CD4-positive, alpha-beta T cell (primary cell): ENCODE measurements around the gene WWOX. TPM values are rescaled to one million over a fixed set of nuclear protein-coding genes. Genes with fewer than 3 reads are reported as not detected.

Source experiments
- ATAC-seq: fragments of 200-7000 bp; cut with Tn5 transposase; one replicate; pipeline ENCODE4 v1.10.0; 2022; ENCODE audit warnings: mild to moderate bottlenecking; ENCODE audit not compliant: poor library complexity
- CTCF ChIA-PET: fragments of 350-600 bp; sonication (Branson Sonifier 250); formaldehyde crosslinking; loops from one replicate; lab custom pipeline; 2021; ENCODE audit warnings: antibody characterized with exemption, inconsistent platforms; lab: Charles Lee
- POLR2A ChIA-PET: fragments of 350-600 bp; sonication (Branson Sonifier 250); formaldehyde crosslinking; loops from one replicate; lab custom pipeline; 2021; ENCODE audit warnings: antibody characterized with exemption, inconsistent platforms; lab: Charles Lee
- DNase-seq, 14 experiments: peaks; one replicate each; pipeline ENCODE4 v3.0.0-alpha.2; 2013 to 2020; ENCODE audit warnings: mixed read lengths in 2 of 14
- H3K27ac ChIP-seq, 2 donors: one replicate each; pipeline versions ENCODE4 v1.5.1 to v1.7.0; 2013; ENCODE audit warnings: low read length in 2 of 2, low read depth in 1 of 2, mild to moderate bottlenecking in 1 of 2
- H3K27me3 ChIP-seq, 2 experiments: 1 replicate in 1 of 2; 2 replicates in 1 of 2; pipeline versions ENCODE4 v1.6.1 to v1.7.0; 2013; ENCODE audit warnings: low read length in 2 of 2, control low read depth in 1 of 2, mild to moderate bottlenecking in 1 of 2, moderate library complexity in 1 of 2; ENCODE audit not compliant: insufficient read depth in 2 of 2, control insufficient read depth in 1 of 2
- H3K36me3 ChIP-seq: one replicate; pipeline ENCODE4 v1.6.1; 2013; ENCODE audit warnings: low read length, control low read depth; ENCODE audit not compliant: insufficient read depth
- H3K4me1 ChIP-seq: one replicate; pipeline ENCODE4 v1.6.1; 2013; ENCODE audit warnings: low read length, control low read depth; ENCODE audit not compliant: insufficient read depth
- H3K4me3 ChIP-seq: one replicate; pipeline ENCODE4 v1.5.1; 2013; ENCODE audit warnings: mild to moderate bottlenecking, low read length, moderate library complexity
- H3K9me3 ChIP-seq, 2 experiments: 1 replicate in 1 of 2; 2 replicates in 1 of 2; pipeline versions ENCODE4 v1.6.1 to v1.7.0; 2013; ENCODE audit warnings: low read length in 2 of 2, mild to moderate bottlenecking in 2 of 2, control low read depth in 1 of 2, moderate library complexity in 1 of 2; ENCODE audit not compliant: control insufficient read depth in 1 of 2, insufficient read depth in 1 of 2
- H3K27ac Mint-ChIP-seq: one replicate; pipeline ENCODE4 v1.8.0; 2020; ENCODE audit warnings: mixed read lengths
- H3K27me3 Mint-ChIP-seq: one replicate; pipeline ENCODE4 v1.8.0; 2021; ENCODE audit warnings: mixed read lengths
- H3K36me3 Mint-ChIP-seq: one replicate; pipeline ENCODE4 v1.8.0; 2021; ENCODE audit warnings: low read depth, mixed read lengths
- H3K4me1 Mint-ChIP-seq: one replicate; pipeline ENCODE4 v1.8.0; 2021; ENCODE audit warnings: low read depth, mixed read lengths
- H3K4me3 Mint-ChIP-seq: one replicate; pipeline ENCODE4 v1.8.0; 2020; ENCODE audit warnings: mild to moderate bottlenecking, mixed read lengths
- H3K9me3 Mint-ChIP-seq: one replicate; pipeline ENCODE4 v1.8.0; 2020; ENCODE audit warnings: mixed read lengths
- intact Hi-C, 2 experiments: fragments of 100-400 bp; cut with DNase I in 1 of 2; cut with micrococcal nuclease in 1 of 2; formaldehyde crosslinking; loops; one replicate each; pipeline versions ENCODE4 v1.15.1 to v1.9.0; 2023 to 2025; cut with DNase I, micrococcal nuclease
- total RNA-seq, 174 experiments: library from RNA in 2 of 174; stranded (reverse) in 2 of 174; gene quantifications; one replicate each; pipeline ENCODE4 v1.2.3 and lab custom pipeline; 2021 to 2026
- TF ChIP-seq, protein P1 (sequence below): fragments of 200-600 bp; IDR thresholded peaks from one replicate; pipeline ENCODE4 v1.8.0; 2022; ENCODE audit warnings: antibody characterized with exemption, mild to moderate bottlenecking

Gene WWOX
- total RNA-seq, 2 experiments from 2014 or later = 19.3 to 21.7 TPM

GRCh38 chr16:78097548-78097947, 1.9 kb upstream of the WWOX start:
- TF ChIP-seq, protein P1, sequence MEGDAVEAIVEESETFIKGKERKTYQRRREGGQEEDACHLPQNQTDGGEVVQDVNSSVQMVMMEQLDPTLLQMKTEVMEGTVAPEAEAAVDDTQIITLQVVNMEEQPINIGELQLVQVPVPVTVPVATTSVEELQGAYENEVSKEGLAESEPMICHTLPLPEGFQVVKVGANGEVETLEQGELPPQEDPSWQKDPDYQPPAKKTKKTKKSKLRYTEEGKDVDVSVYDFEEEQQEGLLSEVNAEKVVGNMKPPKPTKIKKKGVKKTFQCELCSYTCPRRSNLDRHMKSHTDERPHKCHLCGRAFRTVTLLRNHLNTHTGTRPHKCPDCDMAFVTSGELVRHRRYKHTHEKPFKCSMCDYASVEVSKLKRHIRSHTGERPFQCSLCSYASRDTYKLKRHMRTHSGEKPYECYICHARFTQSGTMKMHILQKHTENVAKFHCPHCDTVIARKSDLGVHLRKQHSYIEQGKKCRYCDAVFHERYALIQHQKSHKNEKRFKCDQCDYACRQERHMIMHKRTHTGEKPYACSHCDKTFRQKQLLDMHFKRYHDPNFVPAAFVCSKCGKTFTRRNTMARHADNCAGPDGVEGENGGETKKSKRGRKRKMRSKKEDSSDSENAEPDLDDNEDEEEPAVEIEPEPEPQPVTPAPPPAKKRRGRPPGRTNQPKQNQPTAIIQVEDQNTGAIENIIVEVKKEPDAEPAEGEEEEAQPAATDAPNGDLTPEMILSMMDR = no peak
- H3K9me3 ChIP-seq = no peaks in the 10 kb centered on the region
- ChIA-PET POLR2A (no interaction called here), CTCF (no interaction called here)
- no peak overlapping the region for H3K27ac Mint-ChIP-seq
- ATAC-seq (no peak), DNase-seq (no peak)
- no peak overlapping the region for H3K27ac ChIP-seq
- peaks cover 28% of the 10 kb centered on the region for H3K4me1 Mint-ChIP-seq
- no peak overlapping the region for H3K4me3 ChIP-seq
- intact Hi-C loops = loop anchor here (5.0 to 10.0 kb wide), 2 partner anchors 883 to 905 kb away; partner anchors contain the start of gene MON1B (in 1 of the 2)
- peaks cover 0 to 6% of the 10 kb centered on the region in 2 experiments for H3K27me3 ChIP-seq
- H3K36me3 ChIP-seq = no peaks in the 10 kb centered on the region
- H3K4me3 Mint-ChIP-seq = no peak overlapping the region
- peaks cover 29% of the 10 kb centered on the region for H3K4me1 ChIP-seq
- no peaks in the 10 kb centered on the region for H3K36me3 Mint-ChIP-seq
- H3K27me3 Mint-ChIP-seq = peaks cover 13% of the 10 kb centered on the region
- H3K9me3 Mint-ChIP-seq = peaks cover 2% of the 10 kb centered on the region

- Mint-ChIP-seq H3K9me3 (peaks cover 2% of the 10 kb centered on the region), H3K27ac (no peak overlapping the region), H3K36me3 (no peaks in the 10 kb centered on the region), H3K27me3 (peaks cover 11% of the 10 kb centered on the region), H3K4me3 (no peak overlapping the region), H3K4me1 (peaks cover 29% of the 10 kb centered on the region)
- H3K4me3 ChIP-seq = no peak overlapping the region
- intact Hi-C loops = loop anchor here (1.0 to 10.0 kb wide), 3 partner anchors 376 to 906 kb away; partner anchors contain the start of genes MON1B (in 1 of the 2) and NUDT7 (in 1 of the 2)
- DNase-seq (no peak), ATAC-seq (no peak)
- POLR2A ChIA-PET = no interaction called here
- H3K4me1 ChIP-seq = peaks cover 29% of the 10 kb centered on the region
- TF ChIP-seq, protein P1 = no peak
- no peak overlapping the region for H3K27ac ChIP-seq
- H3K27me3 ChIP-seq = peaks cover 0 to 5% of the 10 kb centered on the region in 2 experiments
- CTCF ChIA-PET = no interaction called here
- no peaks in the 10 kb centered on the region for H3K9me3 ChIP-seq
- no peaks in the 10 kb centered on the region for H3K36me3 ChIP-seq
These were observed 1.4 kb upstream of the WWOX start for GRCh38 chr16:78098087-78098486.

- POLR2A ChIA-PET = interaction anchor here (0.6 to 1.6 kb wide), 2 partner anchors 94 to 376 kb away, joined by 3 to 4 read pairs; partner anchors contain the start of gene NUDT7
- peak in 1 of 14 experiments; percentile 33 for DNase-seq
- no peak for ATAC-seq
- CTCF ChIA-PET = interaction anchor here (1.6 to 1.8 kb wide), 2 partner anchors 13 to 1503 kb away, joined by 4 to 8 read pairs; no protein-coding TSS in a partner anchor
- H3K4me1 ChIP-seq = peaks cover 29% of the 10 kb centered on the region
- Mint-ChIP-seq H3K4me3 (peak overlapping the region; percentile 94), H3K27ac (peak overlapping the region; percentile 83), H3K4me1 (peaks cover 33% of the 10 kb centered on the region), H3K9me3 (peaks cover 2% of the 10 kb centered on the region), H3K27me3 (peaks cover 4% of the 10 kb centered on the region), H3K36me3 (no peaks in the 10 kb centered on the region)
- H3K4me3 ChIP-seq = peak overlapping the region; percentile 91
- H3K27ac ChIP-seq = peak overlapping the region; percentile 16 to 90
- no peaks in the 10 kb centered on the region for H3K27me3 ChIP-seq
- no peaks in the 10 kb centered on the region for H3K9me3 ChIP-seq
- TF ChIP-seq, protein P1 = no peak
- intact Hi-C loops = loop anchor here (1.0 to 10.0 kb wide), 4 partner anchors 376 to 906 kb away; partner anchors contain the start of genes MON1B (in 1 of the 2) and NUDT7 (in 1 of the 2)
- peaks cover under 1% of the 10 kb centered on the region for H3K36me3 ChIP-seq
These were observed 721 bp upstream of the WWOX start for GRCh38 chr16:78098595-78099270.
